ENCODE results near the gene TERB1. TPM values are rescaled to one million over a fixed set of nuclear protein-coding genes. Genes with fewer than 3 reads are reported as not detected.

Gene TERB1
- total and polyA plus RNA-seq, 2 of the 13 experiments (the other 11 are each of a cell fraction or from before 2014, with no cell fraction given) = not detected

- TF ChIP-seq ZNF318 (CRISPR knock-in tag; IDR thresholded peaks at IDR 0.05) (no peak), ZBTB43 (CRISPR knock-in tag; conservative IDR thresholded peaks at IDR 0.05) (0 out of 2 replicates have a peak, but pooled peaks have one; percentile 13), ZNF598 (CRISPR knock-in tag; IDR thresholded peaks at IDR 0.05; ENCODE audit: borderline replicate concordance) (peak; percentile 77; the same call in 1 of the 2 replicates), KMT2A (CRISPR knock-in tag; IDR thresholded peaks at IDR 0.05) (peak; percentile 89; the same call in 1 of the 2 replicates), ZNF883 (CRISPR knock-in tag; IDR thresholded peaks at IDR 0.05; ENCODE audit: not compliant biosample characterization) (peak; percentile 65), ETV5 (CRISPR knock-in tag; IDR thresholded peaks at IDR 0.05; ENCODE audit: borderline replicate concordance) (0 out of 2 replicates have a peak, but pooled peaks have one; percentile 11), RCOR2 (CRISPR knock-in tag; IDR thresholded peaks at IDR 0.05) (no peak), ZNF460 (CRISPR knock-in tag; IDR thresholded peaks at IDR 0.05; ENCODE audit: borderline replicate concordance) (no peak), TFAP4 (IDR thresholded peaks at IDR 0.05; ENCODE audit: borderline replicate concordance, low read depth) (peak; percentile 75; the same call in 1 of the 2 replicates), KDM5B (CRISPR knock-in tag; IDR thresholded peaks at IDR 0.05; ENCODE audit: borderline replicate concordance) (no peak; the same call in 1 of the 2 replicates), ZNF605 (CRISPR knock-in tag; IDR thresholded peaks at IDR 0.05) (peak; percentile 79), KDM2A (CRISPR knock-in tag; IDR thresholded peaks at IDR 0.05; ENCODE audit: borderline replicate concordance, low read depth) (0 out of 2 replicates have a peak, but pooled peaks have one; percentile 17), HCFC1 (IDR thresholded peaks at IDR 0.05; ENCODE audit: low read depth, low read length) (no peak), IRF9 (CRISPR knock-in tag; IDR thresholded peaks at IDR 0.05; ENCODE audit: borderline replicate concordance) (0 out of 2 replicates have a peak, but pooled peaks have one; percentile 21)
- TF ChIP-seq, protein P1, sequence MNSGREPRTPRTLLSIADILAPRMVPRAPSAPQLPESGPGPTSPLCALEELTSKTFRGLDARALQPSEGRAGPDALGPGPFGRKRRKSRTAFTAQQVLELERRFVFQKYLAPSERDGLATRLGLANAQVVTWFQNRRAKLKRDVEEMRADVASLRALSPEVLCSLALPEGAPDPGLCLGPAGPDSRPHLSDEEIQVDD (CRISPR knock-in tag; IDR thresholded peaks at IDR 0.05; ENCODE audit: borderline replicate concordance) = 0 out of 2 replicates have a peak, but pooled peaks have one; percentile 59
- TF ChIP-seq, protein P2, sequence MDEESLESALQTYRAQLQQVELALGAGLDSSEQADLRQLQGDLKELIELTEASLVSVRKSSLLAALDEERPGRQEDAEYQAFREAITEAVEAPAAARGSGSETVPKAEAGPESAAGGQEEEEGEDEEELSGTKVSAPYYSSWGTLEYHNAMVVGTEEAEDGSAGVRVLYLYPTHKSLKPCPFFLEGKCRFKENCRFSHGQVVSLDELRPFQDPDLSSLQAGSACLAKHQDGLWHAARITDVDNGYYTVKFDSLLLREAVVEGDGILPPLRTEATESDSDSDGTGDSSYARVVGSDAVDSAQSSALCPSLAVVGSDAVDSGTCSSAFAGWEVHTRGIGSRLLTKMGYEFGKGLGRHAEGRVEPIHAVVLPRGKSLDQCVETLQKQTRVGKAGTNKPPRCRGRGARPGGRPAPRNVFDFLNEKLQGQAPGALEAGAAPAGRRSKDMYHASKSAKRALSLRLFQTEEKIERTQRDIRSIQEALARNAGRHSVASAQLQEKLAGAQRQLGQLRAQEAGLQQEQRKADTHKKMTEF (CRISPR knock-in tag; IDR thresholded peaks at IDR 0.05) = 0 out of 2 replicates have a peak, but pooled peaks have one; percentile 13
Measured at GRCh38 chr16:66751053-66751302, 50.4 kb downstream of the TERB1 start (continued).
